HepG2 (cell line): Measurements from ENCODE around the gene TRMT1.

Experiments
- FOSL1 ChIP-seq: sonication (generic); formaldehyde crosslinking; IDR thresholded peaks from 2 replicates; pipeline ENCODE4 v1.9.0; 2021; ENCODE audit warnings: missing genetic modification reagents, borderline replicate concordance
- FOXM1 ChIP-seq: sonication (generic); formaldehyde crosslinking; IDR thresholded peaks from 2 replicates; pipeline ENCODE4 v1.5.0; 2020; ENCODE audit warnings: missing genetic modification reagents
- POLR2AphosphoS5 ChIP-seq: IDR thresholded peaks from 2 replicates; pipeline ENCODE4 v1.6.1; 2012; ENCODE audit warnings: low read depth, low read length
- ZBTB8A ChIP-seq: sonication (generic); formaldehyde crosslinking; IDR thresholded peaks from 2 replicates; pipeline ENCODE4 v1.4.0; 2020; ENCODE audit warnings: mild to moderate bottlenecking, low read depth, missing genetic modification reagents, borderline replicate concordance
- ZNF263 ChIP-seq: sonication (generic); formaldehyde crosslinking; IDR thresholded peaks from 2 replicates; pipeline ENCODE4 v1.4.0; 2020; ENCODE audit warnings: missing genetic modification reagents
- TF ChIP-seq, protein P1 (sequence below): sonication (generic); formaldehyde crosslinking; IDR thresholded peaks from 2 replicates; pipeline ENCODE4 v1.5.0; 2020; ENCODE audit warnings: missing genetic modification reagents, mild to moderate bottlenecking, borderline replicate concordance
- TF ChIP-seq, protein P2 (sequence below), 2 experiments: IDR thresholded peaks; 2 replicates each; pipeline ENCODE4 v1.6.1; 2011 to 2012; ENCODE audit warnings: low read length in 2 of 2, borderline replicate concordance in 1 of 2, low read depth in 1 of 2, mild to moderate bottlenecking in 1 of 2, moderate library complexity in 1 of 2

DNA sequence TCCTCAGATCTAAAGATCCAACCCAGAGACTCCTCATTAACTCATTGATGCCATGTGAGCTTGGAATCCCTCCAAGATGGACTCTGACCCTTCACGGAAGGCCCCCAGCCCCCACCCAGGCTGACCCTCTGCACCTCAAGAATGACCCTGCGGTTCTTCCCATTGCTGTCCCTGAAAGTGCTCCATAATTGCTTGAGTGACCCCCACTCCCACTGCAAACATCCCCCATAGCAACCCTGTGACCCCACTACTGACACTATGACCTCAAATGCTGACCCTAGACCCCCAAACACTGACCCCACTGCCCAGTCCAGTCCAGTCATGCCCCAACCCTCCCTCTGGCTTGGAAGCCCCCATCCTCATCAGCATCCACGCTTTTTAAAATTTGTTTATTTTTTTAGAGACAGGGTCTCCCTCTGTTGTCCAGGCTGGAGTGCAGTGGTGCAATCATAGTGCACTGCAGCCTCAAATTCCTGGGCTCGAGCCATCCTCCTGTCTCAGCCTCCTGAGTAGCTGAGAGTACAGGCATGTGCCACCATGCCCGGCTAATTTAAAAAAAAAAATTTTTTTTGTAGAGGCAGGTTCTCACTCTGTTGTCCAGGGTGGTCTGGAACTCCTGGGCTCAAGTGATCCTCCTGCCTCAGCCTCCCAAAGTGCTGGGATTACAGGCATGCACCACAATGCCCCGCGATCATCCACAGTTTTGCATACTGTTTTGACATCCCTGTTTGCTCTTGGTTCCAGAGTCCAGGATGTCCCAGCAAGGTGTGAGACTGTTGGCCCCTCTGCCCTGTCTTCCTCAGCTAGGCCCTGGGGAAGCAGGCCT is 14.7 kb downstream of the TRMT1 start:
- TF ChIP-seq, protein P1, sequence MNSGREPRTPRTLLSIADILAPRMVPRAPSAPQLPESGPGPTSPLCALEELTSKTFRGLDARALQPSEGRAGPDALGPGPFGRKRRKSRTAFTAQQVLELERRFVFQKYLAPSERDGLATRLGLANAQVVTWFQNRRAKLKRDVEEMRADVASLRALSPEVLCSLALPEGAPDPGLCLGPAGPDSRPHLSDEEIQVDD, result no peak
- TF ChIP-seq ZNF263 (CRISPR knock-in tag), result no peak
- TF ChIP-seq, protein P2, sequence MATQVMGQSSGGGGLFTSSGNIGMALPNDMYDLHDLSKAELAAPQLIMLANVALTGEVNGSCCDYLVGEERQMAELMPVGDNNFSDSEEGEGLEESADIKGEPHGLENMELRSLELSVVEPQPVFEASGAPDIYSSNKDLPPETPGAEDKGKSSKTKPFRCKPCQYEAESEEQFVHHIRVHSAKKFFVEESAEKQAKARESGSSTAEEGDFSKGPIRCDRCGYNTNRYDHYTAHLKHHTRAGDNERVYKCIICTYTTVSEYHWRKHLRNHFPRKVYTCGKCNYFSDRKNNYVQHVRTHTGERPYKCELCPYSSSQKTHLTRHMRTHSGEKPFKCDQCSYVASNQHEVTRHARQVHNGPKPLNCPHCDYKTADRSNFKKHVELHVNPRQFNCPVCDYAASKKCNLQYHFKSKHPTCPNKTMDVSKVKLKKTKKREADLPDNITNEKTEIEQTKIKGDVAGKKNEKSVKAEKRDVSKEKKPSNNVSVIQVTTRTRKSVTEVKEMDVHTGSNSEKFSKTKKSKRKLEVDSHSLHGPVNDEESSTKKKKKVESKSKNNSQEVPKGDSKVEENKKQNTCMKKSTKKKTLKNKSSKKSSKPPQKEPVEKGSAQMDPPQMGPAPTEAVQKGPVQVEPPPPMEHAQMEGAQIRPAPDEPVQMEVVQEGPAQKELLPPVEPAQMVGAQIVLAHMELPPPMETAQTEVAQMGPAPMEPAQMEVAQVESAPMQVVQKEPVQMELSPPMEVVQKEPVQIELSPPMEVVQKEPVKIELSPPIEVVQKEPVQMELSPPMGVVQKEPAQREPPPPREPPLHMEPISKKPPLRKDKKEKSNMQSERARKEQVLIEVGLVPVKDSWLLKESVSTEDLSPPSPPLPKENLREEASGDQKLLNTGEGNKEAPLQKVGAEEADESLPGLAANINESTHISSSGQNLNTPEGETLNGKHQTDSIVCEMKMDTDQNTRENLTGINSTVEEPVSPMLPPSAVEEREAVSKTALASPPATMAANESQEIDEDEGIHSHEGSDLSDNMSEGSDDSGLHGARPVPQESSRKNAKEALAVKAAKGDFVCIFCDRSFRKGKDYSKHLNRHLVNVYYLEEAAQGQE (IDR thresholded peaks at IDR 0.05; ENCODE audit: borderline replicate concordance in 1 of 2, low read depth in 1 of 2, low read length in 2 of 2), result no peak
- TF ChIP-seq POLR2AphosphoS5, result no peak
- TF ChIP-seq ZBTB8A (CRISPR knock-in tag), result no peak
- TF ChIP-seq FOXM1 (CRISPR knock-in tag), result no peak
- TF ChIP-seq FOSL1 (CRISPR knock-in tag), result no peak
